HUES6 (cell line): ENCODE data around the gene NUDT9.
"Not testable (repeated sequence)": the region's sequence is repeated elsewhere in the genome, so short reads cannot be mapped to it uniquely, and the experiment has no call there.

Experiments used
- H3K27ac ChIP-seq: 2 replicates; pipeline ENCODE4 v1.7.0; 2013; ENCODE audit warnings: low read depth, mild to moderate bottlenecking, low read length, inconsistent platforms
- H3K27me3 ChIP-seq: 2 replicates; pipeline ENCODE4 v1.6.1; 2013; ENCODE audit warnings: low read length; ENCODE audit not compliant: control insufficient read depth, insufficient read depth
- H3K36me3 ChIP-seq: 2 replicates; pipeline ENCODE4 v1.6.1; 2013; ENCODE audit warnings: low read length; ENCODE audit not compliant: control insufficient read depth, insufficient read depth
- H3K4me1 ChIP-seq: 2 replicates; pipeline ENCODE4 v1.6.1; 2013; ENCODE audit warnings: low read length; ENCODE audit not compliant: control insufficient read depth, insufficient read depth
- H3K4me3 ChIP-seq: 2 replicates; pipeline ENCODE4 v1.5.1; 2013; ENCODE audit warnings: low read depth, low read length
- H3K9ac ChIP-seq: one replicate; pipeline ENCODE4 v1.6.1; 2013; ENCODE audit warnings: mild to moderate bottlenecking, low read length
- H3K9me3 ChIP-seq: 2 replicates; pipeline ENCODE4 v1.6.1; 2013; ENCODE audit warnings: low read depth, low read length; ENCODE audit not compliant: control insufficient read depth, insufficient read depth

The NUDT9 gene

GRCh38 chr4:87390891-87391575 is 31.3 kb upstream of the NUDT9 start, which contains the start of gene HSD17B11:
Gene HSD17B11 (minus strand): TSS chr4:87391188. CDS start chr4:87391070, 118 bp downstream.
- no peaks in the 10 kb centered on the region; the same call in 1 of the 2 replicates for H3K4me1 ChIP-seq
- no peaks in the 10 kb centered on the region for H3K36me3 ChIP-seq
- peak within 1 kb of the TSS; percentile 79 for H3K9ac ChIP-seq
- peaks cover 4% of the 10 kb centered on the region; the same call in 1 of the 2 replicates for H3K27me3 ChIP-seq
- 0 out of 2 replicates have a peak within 1 kb of the TSS, but pooled peaks have one; percentile 3 for H3K27ac ChIP-seq
- H3K9me3 ChIP-seq = peaks cover 8% of the 10 kb centered on the region; the same call in 1 of the 2 replicates
- H3K4me3 ChIP-seq = peak within 1 kb of the TSS; percentile 66

- H3K9me3 ChIP-seq = peaks cover 8% of the 10 kb centered on the region; the same call in 1 of the 2 replicates
These were observed 30.8 kb upstream of the NUDT9 start for GRCh38 chr4:87391576-87392054.

GRCh38 chr4:87392183-87392582 is 30.2 kb upstream of the NUDT9 start:
- H3K4me3 ChIP-seq = peak overlapping the region; percentile 66; the same call in 1 of the 2 replicates
- peaks cover 8% of the 10 kb centered on the region; the same call in 1 of the 2 replicates for H3K9me3 ChIP-seq
- H3K4me1 ChIP-seq = no peaks in the 10 kb centered on the region; the same call in 1 of the 2 replicates
- H3K9ac ChIP-seq = no peak overlapping the region
- H3K27ac ChIP-seq = no peak overlapping the region
- no peaks in the 10 kb centered on the region for H3K36me3 ChIP-seq
- peaks cover 4% of the 10 kb centered on the region; the same call in 1 of the 2 replicates for H3K27me3 ChIP-seq

More at GRCh38 chr4:87391576-87392054, 30.8 kb upstream of the NUDT9 start:
- Histone ChIP-seq H3K27ac (no peak overlapping the region), H3K4me1 (no peaks in the 10 kb centered on the region; the same call in 1 of the 2 replicates), H3K9ac (peak overlapping the region; percentile 79), H3K27me3 (peaks cover 4% of the 10 kb centered on the region; the same call in 1 of the 2 replicates), H3K4me3 (peak overlapping the region; percentile 66), H3K36me3 (no peaks in the 10 kb centered on the region)

GRCh38 chr4:87395073-87395472 is 27.3 kb upstream of the NUDT9 start:
- not testable (repeated sequence) for H3K4me1 ChIP-seq, H3K9ac ChIP-seq, H3K36me3 ChIP-seq, H3K27me3 ChIP-seq, H3K4me3 ChIP-seq, H3K9me3 ChIP-seq, H3K27ac ChIP-seq

- not testable (repeated sequence) for H3K9me3 ChIP-seq, H3K36me3 ChIP-seq, H3K27ac ChIP-seq, H3K27me3 ChIP-seq, H3K4me3 ChIP-seq, H3K4me1 ChIP-seq, H3K9ac ChIP-seq
These were observed 26.5 kb upstream of the NUDT9 start for GRCh38 chr4:87395851-87396250.

- H3K4me1 ChIP-seq = no peaks in the 10 kb centered on the region
- peaks cover 21% of the 10 kb centered on the region for H3K9me3 ChIP-seq
- H3K27ac ChIP-seq = no peak overlapping the region
- no peak overlapping the region for H3K4me3 ChIP-seq
- H3K36me3 ChIP-seq = no peaks in the 10 kb centered on the region
- no peak overlapping the region for H3K9ac ChIP-seq
- no peaks in the 10 kb centered on the region for H3K27me3 ChIP-seq
These were observed 23.2 kb upstream of the NUDT9 start for GRCh38 chr4:87399148-87399547.

GRCh38 chr4:87399954-87400353 is 22.4 kb upstream of the NUDT9 start:
- Histone ChIP-seq H3K9me3 (peaks cover 21% of the 10 kb centered on the region), H3K4me3 (no peak overlapping the region), H3K36me3 (no peaks in the 10 kb centered on the region), H3K27ac (no peak overlapping the region), H3K9ac (no peak overlapping the region), H3K4me1 (no peaks in the 10 kb centered on the region), H3K27me3 (no peaks in the 10 kb centered on the region)

GRCh38 chr4:87403732-87404131 is 18.6 kb upstream of the NUDT9 start:
- H3K4me3 ChIP-seq, H3K9ac ChIP-seq, H3K36me3 ChIP-seq, H3K4me1 ChIP-seq, H3K27ac ChIP-seq, H3K27me3 ChIP-seq: not testable (repeated sequence)
- peaks cover 21% of the 10 kb centered on the region for H3K9me3 ChIP-seq

- no peaks in the 10 kb centered on the region for H3K27me3 ChIP-seq
- H3K9me3 ChIP-seq = peaks cover 18% of the 10 kb centered on the region
- peaks cover 3% of the 10 kb centered on the region; the same call in 1 of the 2 replicates for H3K4me1 ChIP-seq
- H3K27ac ChIP-seq = no peak overlapping the region
- H3K9ac ChIP-seq = no peak overlapping the region
- no peak overlapping the region for H3K4me3 ChIP-seq
- no peaks in the 10 kb centered on the region for H3K36me3 ChIP-seq
These were observed 17.1 kb upstream of the NUDT9 start for GRCh38 chr4:87405211-87405820.

GRCh38 chr4:87406462-87406861 is 15.9 kb upstream of the NUDT9 start:
- H3K36me3 ChIP-seq = no peaks in the 10 kb centered on the region
- no peak overlapping the region for H3K27ac ChIP-seq
- H3K4me1 ChIP-seq = peaks cover 3% of the 10 kb centered on the region; the same call in 1 of the 2 replicates
- H3K4me3 ChIP-seq = no peak overlapping the region
- no peaks in the 10 kb centered on the region for H3K27me3 ChIP-seq
- H3K9me3 ChIP-seq = peaks cover 15% of the 10 kb centered on the region; the same call in 1 of the 2 replicates
- H3K9ac ChIP-seq = no peak overlapping the region

GRCh38 chr4:87406902-87407301 is 15.5 kb upstream of the NUDT9 start:
- H3K4me1 ChIP-seq, H3K4me3 ChIP-seq, H3K27me3 ChIP-seq, H3K9ac ChIP-seq, H3K36me3 ChIP-seq, H3K27ac ChIP-seq: not testable (repeated sequence)
- H3K9me3 ChIP-seq = peaks cover 13% of the 10 kb centered on the region; the same call in 1 of the 2 replicates
